CD4-positive, alpha-beta T cell (primary cell): ENCODE data around the gene STAT5B. TPM values are rescaled to one million over a fixed set of nuclear protein-coding genes. Genes with fewer than 3 reads are reported as not detected.

ENCODE experiments used
- ATAC-seq: fragments of 200-7000 bp; cut with Tn5 transposase; one replicate; pipeline ENCODE4 v1.10.0; 2022; ENCODE audit warnings: mild to moderate bottlenecking; ENCODE audit not compliant: poor library complexity
- CTCF ChIA-PET: fragments of 350-600 bp; sonication (Branson Sonifier 250); formaldehyde crosslinking; loops from one replicate; lab custom pipeline; 2021; ENCODE audit warnings: antibody characterized with exemption, inconsistent platforms; lab: Charles Lee
- POLR2A ChIA-PET: fragments of 350-600 bp; sonication (Branson Sonifier 250); formaldehyde crosslinking; loops from one replicate; lab custom pipeline; 2021; ENCODE audit warnings: antibody characterized with exemption, inconsistent platforms; lab: Charles Lee
- DNase-seq, 14 experiments: peaks; one replicate each; pipeline ENCODE4 v3.0.0-alpha.2; 2013 to 2020; ENCODE audit warnings: mixed read lengths in 2 of 14
- H3K27ac ChIP-seq, 2 donors: one replicate each; pipeline versions ENCODE4 v1.5.1 to v1.7.0; 2013; ENCODE audit warnings: low read length in 2 of 2, low read depth in 1 of 2, mild to moderate bottlenecking in 1 of 2
- H3K27me3 ChIP-seq, 2 experiments: 1 replicate in 1 of 2; 2 replicates in 1 of 2; pipeline versions ENCODE4 v1.6.1 to v1.7.0; 2013; ENCODE audit warnings: low read length in 2 of 2, control low read depth in 1 of 2, mild to moderate bottlenecking in 1 of 2, moderate library complexity in 1 of 2; ENCODE audit not compliant: insufficient read depth in 2 of 2, control insufficient read depth in 1 of 2
- H3K36me3 ChIP-seq: one replicate; pipeline ENCODE4 v1.6.1; 2013; ENCODE audit warnings: low read length, control low read depth; ENCODE audit not compliant: insufficient read depth
- H3K4me1 ChIP-seq: one replicate; pipeline ENCODE4 v1.6.1; 2013; ENCODE audit warnings: low read length, control low read depth; ENCODE audit not compliant: insufficient read depth
- H3K4me3 ChIP-seq: one replicate; pipeline ENCODE4 v1.5.1; 2013; ENCODE audit warnings: mild to moderate bottlenecking, low read length, moderate library complexity
- H3K9me3 ChIP-seq, 2 experiments: 1 replicate in 1 of 2; 2 replicates in 1 of 2; pipeline versions ENCODE4 v1.6.1 to v1.7.0; 2013; ENCODE audit warnings: low read length in 2 of 2, mild to moderate bottlenecking in 2 of 2, control low read depth in 1 of 2, moderate library complexity in 1 of 2; ENCODE audit not compliant: control insufficient read depth in 1 of 2, insufficient read depth in 1 of 2
- H3K27ac Mint-ChIP-seq: one replicate; pipeline ENCODE4 v1.8.0; 2020; ENCODE audit warnings: mixed read lengths
- H3K27me3 Mint-ChIP-seq: one replicate; pipeline ENCODE4 v1.8.0; 2021; ENCODE audit warnings: mixed read lengths
- H3K36me3 Mint-ChIP-seq: one replicate; pipeline ENCODE4 v1.8.0; 2021; ENCODE audit warnings: low read depth, mixed read lengths
- H3K4me1 Mint-ChIP-seq: one replicate; pipeline ENCODE4 v1.8.0; 2021; ENCODE audit warnings: low read depth, mixed read lengths
- H3K4me3 Mint-ChIP-seq: one replicate; pipeline ENCODE4 v1.8.0; 2020; ENCODE audit warnings: mild to moderate bottlenecking, mixed read lengths
- H3K9me3 Mint-ChIP-seq: one replicate; pipeline ENCODE4 v1.8.0; 2020; ENCODE audit warnings: mixed read lengths
- intact Hi-C, 2 experiments: fragments of 100-400 bp; cut with DNase I in 1 of 2; cut with micrococcal nuclease in 1 of 2; formaldehyde crosslinking; loops; one replicate each; pipeline versions ENCODE4 v1.15.1 to v1.9.0; 2023 to 2025; cut with DNase I, micrococcal nuclease
- total RNA-seq, 174 experiments: library from RNA in 2 of 174; stranded (reverse) in 2 of 174; gene quantifications; one replicate each; pipeline ENCODE4 v1.2.3 and lab custom pipeline; 2021 to 2026
- TF ChIP-seq, protein P1 (sequence below): fragments of 200-600 bp; IDR thresholded peaks from one replicate; pipeline ENCODE4 v1.8.0; 2022; ENCODE audit warnings: antibody characterized with exemption, mild to moderate bottlenecking

Gene STAT5B
- total RNA-seq, 2 experiments from 2014 or later: 99.4 to 104 TPM

DNA sequence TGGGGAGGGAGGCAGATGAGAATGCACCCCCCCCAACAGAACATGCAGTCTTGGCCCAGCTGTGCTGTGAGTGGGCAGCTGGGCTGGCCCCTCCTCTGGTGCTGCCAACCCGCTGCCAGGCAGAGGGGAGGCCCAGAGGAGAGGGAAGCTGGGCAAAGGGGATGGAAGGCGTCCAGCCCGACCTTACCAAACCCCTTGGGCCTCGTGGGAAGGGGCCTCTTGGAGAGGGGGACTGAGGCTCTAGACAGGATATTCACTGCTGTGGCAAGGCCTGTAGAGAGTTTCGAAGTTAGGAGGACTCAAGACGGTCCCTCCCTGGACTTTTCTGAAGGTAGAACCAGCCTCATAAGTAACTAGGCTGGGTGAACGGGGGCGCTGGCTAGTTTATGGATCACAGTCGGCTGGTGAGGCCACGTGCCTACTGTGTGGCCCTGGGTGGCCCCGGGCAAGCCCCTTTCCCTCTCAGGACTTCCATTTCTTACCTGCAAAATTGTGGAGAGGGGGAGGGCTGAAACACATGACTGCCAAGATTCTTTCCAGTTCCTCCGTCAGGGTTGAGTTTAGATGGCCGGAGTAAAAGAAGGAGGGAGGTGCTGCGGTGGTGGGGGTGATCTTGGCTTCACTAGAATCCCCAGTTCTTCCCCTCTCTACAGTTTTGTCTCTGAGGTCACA lies 11.2 kb upstream of the STAT5B start:
- Mint-ChIP-seq H3K4me1 (peaks cover 57% of the 10 kb centered on the region), H3K27ac (peak overlapping the region; percentile 95), H3K4me3 (peak overlapping the region; percentile 92), H3K9me3 (no peaks in the 10 kb centered on the region), H3K36me3 (peaks cover 35% of the 10 kb centered on the region), H3K27me3 (no peaks in the 10 kb centered on the region)
- Histone ChIP-seq H3K36me3 (peaks cover 17% of the 10 kb centered on the region), H3K4me1 (peaks cover 62% of the 10 kb centered on the region), H3K4me3 (peak overlapping the region; percentile 86), H3K9me3 (no peaks in the 10 kb centered on the region), H3K27ac (peak overlapping the region; percentile 86 to 89), H3K27me3 (no peaks in the 10 kb centered on the region)
- DNase-seq: peak in 9 of 14 experiments; percentile 20 to 53 (median 29)
- ChIA-PET POLR2A (interaction anchor here (0.8 to 6.6 kb wide), 15 partner anchors 11 to 321 kb away, joined by 3 to 137 read pairs (median 5); partner anchors contain the start of genes DNAJC7, KCNH4, NAGLU and STAT3), CTCF (interaction anchor here (0.8 to 3.3 kb wide), 12 partner anchors 10 to 65 kb away, joined by 3 to 20 read pairs (median 4); no protein-coding TSS in a partner anchor)
- intact Hi-C loops: loop anchor here in 1 of 2 experiments (1.0 kb wide), 3 partner anchors 12 to 65 kb away; no protein-coding TSS in a partner anchor
- peak; percentile 14 for ATAC-seq
- TF ChIP-seq, protein P1, sequence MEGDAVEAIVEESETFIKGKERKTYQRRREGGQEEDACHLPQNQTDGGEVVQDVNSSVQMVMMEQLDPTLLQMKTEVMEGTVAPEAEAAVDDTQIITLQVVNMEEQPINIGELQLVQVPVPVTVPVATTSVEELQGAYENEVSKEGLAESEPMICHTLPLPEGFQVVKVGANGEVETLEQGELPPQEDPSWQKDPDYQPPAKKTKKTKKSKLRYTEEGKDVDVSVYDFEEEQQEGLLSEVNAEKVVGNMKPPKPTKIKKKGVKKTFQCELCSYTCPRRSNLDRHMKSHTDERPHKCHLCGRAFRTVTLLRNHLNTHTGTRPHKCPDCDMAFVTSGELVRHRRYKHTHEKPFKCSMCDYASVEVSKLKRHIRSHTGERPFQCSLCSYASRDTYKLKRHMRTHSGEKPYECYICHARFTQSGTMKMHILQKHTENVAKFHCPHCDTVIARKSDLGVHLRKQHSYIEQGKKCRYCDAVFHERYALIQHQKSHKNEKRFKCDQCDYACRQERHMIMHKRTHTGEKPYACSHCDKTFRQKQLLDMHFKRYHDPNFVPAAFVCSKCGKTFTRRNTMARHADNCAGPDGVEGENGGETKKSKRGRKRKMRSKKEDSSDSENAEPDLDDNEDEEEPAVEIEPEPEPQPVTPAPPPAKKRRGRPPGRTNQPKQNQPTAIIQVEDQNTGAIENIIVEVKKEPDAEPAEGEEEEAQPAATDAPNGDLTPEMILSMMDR: no peak

- intact Hi-C loops: loop anchor here in 1 of 2 experiments (1.0 kb wide), 3 partner anchors 11 to 64 kb away; no protein-coding TSS in a partner anchor
- Mint-ChIP-seq H3K36me3 (peaks cover 27% of the 10 kb centered on the region), H3K4me1 (peaks cover 53% of the 10 kb centered on the region), H3K27ac (peak overlapping the region; percentile 95), H3K9me3 (no peaks in the 10 kb centered on the region), H3K4me3 (peak overlapping the region; percentile 92), H3K27me3 (no peaks in the 10 kb centered on the region)
- CTCF ChIA-PET: interaction anchor here (0.8 to 3.3 kb wide), 6 partner anchors 9 to 64 kb away, joined by 3 to 14 read pairs (median 4); no protein-coding TSS in a partner anchor
- DNase-seq: peak in 2 of 14 experiments; percentile 32 to 45
- Histone ChIP-seq H3K27ac (peak overlapping the region; percentile 86 to 89), H3K27me3 (no peaks in the 10 kb centered on the region), H3K4me1 (peaks cover 62% of the 10 kb centered on the region), H3K4me3 (peak overlapping the region; percentile 86), H3K9me3 (no peaks in the 10 kb centered on the region), H3K36me3 (peaks cover 12% of the 10 kb centered on the region)
- POLR2A ChIA-PET: interaction anchor here (0.8 to 6.6 kb wide), 5 partner anchors 11 to 102 kb away, joined by 4 to 137 read pairs (median 75); partner anchors contain the start of genes STAT3 and STAT5B
- ATAC-seq: no peak
- TF ChIP-seq, protein P1: no peak
Observed at GRCh38 chr17:42286411-42287221, 10.4 kb upstream of the STAT5B start.
